Measurements from ENCODE around the gene FAM83B. TPM values are rescaled to one million over a fixed set of nuclear protein-coding genes. Genes with fewer than 3 reads are reported as not detected.
A peak's percentile ranks its signal among the peaks of the same experiment; 100 is the strongest.

FAM83B gene
- total RNA-seq, 1 experiment from 2014 or later, result 3.9 TPM

GRCh38 chr6:54876871-54877270, 30.3 kb downstream of the FAM83B start:
- Mint-ChIP-seq H3K27me3 (ENCODE audit: low read depth) (no peaks in the 10 kb centered on the region), H3K9me3 (peaks cover under 1% of the 10 kb centered on the region), H3K27ac (peak overlapping the region; percentile 65; the same call in 1 of the 2 replicates), H3K36me3 (peaks cover 1% of the 10 kb centered on the region), H3K4me1 (peaks cover 5% of the 10 kb centered on the region; the same call in 1 of the 2 replicates), H3K4me3 (no peak overlapping the region)
- DNase-seq (ENCODE audit: low spot score), result no peak
- TF ChIP-seq SP1 (CRISPR knock-in tag; conservative IDR thresholded peaks at IDR 0.05) (no peak), RELA (CRISPR knock-in tag; IDR thresholded peaks at IDR 0.05; ENCODE audit: borderline replicate concordance) (no peak), MXD4 (CRISPR knock-in tag; IDR thresholded peaks at IDR 0.05; ENCODE audit: borderline replicate concordance) (no peak), ZNF232 (CRISPR knock-in tag; IDR thresholded peaks at IDR 0.05) (no peak), FOXJ3 (CRISPR knock-in tag; IDR thresholded peaks at IDR 0.05; ENCODE audit: borderline replicate concordance) (no peak), AFF4 (CRISPR knock-in tag; IDR thresholded peaks at IDR 0.05; ENCODE audit: borderline replicate concordance) (no peak)
- TF ChIP-seq, protein P1, sequence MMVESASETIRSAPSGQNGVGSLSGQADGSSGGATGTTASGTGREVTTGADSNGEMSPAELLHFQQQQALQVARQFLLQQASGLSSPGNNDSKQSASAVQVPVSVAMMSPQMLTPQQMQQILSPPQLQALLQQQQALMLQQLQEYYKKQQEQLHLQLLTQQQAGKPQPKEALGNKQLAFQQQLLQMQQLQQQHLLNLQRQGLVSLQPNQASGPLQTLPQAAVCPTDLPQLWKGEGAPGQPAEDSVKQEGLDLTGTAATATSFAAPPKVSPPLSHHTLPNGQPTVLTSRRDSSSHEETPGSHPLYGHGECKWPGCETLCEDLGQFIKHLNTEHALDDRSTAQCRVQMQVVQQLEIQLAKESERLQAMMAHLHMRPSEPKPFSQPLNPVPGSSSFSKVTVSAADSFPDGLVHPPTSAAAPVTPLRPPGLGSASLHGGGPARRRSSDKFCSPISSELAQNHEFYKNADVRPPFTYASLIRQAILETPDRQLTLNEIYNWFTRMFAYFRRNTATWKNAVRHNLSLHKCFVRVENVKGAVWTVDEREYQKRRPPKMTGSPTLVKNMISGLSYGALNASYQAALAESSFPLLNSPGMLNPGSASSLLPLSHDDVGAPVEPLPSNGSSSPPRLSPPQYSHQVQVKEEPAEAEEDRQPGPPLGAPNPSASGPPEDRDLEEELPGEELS (CRISPR knock-in tag; IDR thresholded peaks at IDR 0.05), result no peak
- ChIA-PET POLR2A (no interaction called here), CTCF (no interaction called here)
- no peak for ATAC-seq

GRCh38 chr6:54877713-54878317, 31.2 kb downstream of the FAM83B start:
- ChIA-PET POLR2A (no interaction called here), CTCF (no interaction called here)
- H3K27me3 Mint-ChIP-seq (ENCODE audit: low read depth), result no peaks in the 10 kb centered on the region
- no peak overlapping the region for H3K27ac Mint-ChIP-seq
- no peak for ATAC-seq
- H3K9me3 Mint-ChIP-seq, result peaks cover 6% of the 10 kb centered on the region
- TF ChIP-seq NR1H2 (CRISPR knock-in tag; IDR thresholded peaks at IDR 0.05), result no peak
- TF ChIP-seq MYBL2 (CRISPR knock-in tag; IDR thresholded peaks at IDR 0.05), result no peak
- TF ChIP-seq HMGA2 (CRISPR knock-in tag; IDR thresholded peaks at IDR 0.05), result no peak
- TF ChIP-seq, protein P2, sequence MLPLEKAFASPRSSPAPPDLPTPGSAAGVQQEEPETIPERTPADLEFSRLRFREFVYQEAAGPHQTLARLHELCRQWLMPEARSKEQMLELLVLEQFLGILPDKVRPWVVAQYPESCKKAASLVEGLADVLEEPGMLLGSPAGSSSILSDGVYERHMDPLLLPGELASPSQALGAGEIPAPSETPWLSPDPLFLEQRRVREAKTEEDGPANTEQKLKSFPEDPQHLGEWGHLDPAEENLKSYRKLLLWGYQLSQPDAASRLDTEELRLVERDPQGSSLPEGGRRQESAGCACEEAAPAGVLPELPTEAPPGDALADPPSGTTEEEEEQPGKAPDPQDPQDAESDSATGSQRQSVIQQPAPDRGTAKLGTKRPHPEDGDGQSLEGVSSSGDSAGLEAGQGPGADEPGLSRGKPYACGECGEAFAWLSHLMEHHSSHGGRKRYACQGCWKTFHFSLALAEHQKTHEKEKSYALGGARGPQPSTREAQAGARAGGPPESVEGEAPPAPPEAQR (CRISPR knock-in tag; IDR thresholded peaks at IDR 0.05), result no peak
- TF ChIP-seq, protein P3, sequence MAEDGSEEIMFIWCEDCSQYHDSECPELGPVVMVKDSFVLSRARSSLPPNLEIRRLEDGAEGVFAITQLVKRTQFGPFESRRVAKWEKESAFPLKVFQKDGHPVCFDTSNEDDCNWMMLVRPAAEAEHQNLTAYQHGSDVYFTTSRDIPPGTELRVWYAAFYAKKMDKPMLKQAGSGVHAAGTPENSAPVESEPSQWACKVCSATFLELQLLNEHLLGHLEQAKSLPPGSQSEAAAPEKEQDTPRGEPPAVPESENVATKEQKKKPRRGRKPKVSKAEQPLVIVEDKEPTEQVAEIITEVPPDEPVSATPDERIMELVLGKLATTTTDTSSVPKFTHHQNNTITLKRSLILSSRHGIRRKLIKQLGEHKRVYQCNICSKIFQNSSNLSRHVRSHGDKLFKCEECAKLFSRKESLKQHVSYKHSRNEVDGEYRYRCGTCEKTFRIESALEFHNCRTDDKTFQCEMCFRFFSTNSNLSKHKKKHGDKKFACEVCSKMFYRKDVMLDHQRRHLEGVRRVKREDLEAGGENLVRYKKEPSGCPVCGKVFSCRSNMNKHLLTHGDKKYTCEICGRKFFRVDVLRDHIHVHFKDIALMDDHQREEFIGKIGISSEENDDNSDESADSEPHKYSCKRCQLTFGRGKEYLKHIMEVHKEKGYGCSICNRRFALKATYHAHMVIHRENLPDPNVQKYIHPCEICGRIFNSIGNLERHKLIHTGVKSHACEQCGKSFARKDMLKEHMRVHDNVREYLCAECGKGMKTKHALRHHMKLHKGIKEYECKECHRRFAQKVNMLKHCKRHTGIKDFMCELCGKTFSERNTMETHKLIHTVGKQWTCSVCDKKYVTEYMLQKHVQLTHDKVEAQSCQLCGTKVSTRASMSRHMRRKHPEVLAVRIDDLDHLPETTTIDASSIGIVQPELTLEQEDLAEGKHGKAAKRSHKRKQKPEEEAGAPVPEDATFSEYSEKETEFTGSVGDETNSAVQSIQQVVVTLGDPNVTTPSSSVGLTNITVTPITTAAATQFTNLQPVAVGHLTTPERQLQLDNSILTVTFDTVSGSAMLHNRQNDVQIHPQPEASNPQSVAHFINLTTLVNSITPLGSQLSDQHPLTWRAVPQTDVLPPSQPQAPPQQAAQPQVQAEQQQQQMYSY (CRISPR knock-in tag; IDR thresholded peaks at IDR 0.05), result no peak
- TF ChIP-seq, protein P4, sequence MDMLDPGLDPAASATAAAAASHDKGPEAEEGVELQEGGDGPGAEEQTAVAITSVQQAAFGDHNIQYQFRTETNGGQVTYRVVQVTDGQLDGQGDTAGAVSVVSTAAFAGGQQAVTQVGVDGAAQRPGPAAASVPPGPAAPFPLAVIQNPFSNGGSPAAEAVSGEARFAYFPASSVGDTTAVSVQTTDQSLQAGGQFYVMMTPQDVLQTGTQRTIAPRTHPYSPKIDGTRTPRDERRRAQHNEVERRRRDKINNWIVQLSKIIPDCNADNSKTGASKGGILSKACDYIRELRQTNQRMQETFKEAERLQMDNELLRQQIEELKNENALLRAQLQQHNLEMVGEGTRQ (CRISPR knock-in tag; IDR thresholded peaks at IDR 0.05), result no peak
- TF ChIP-seq GRHL2 (CRISPR knock-in tag; IDR thresholded peaks at IDR 0.05; ENCODE audit: insufficient replicate concordance, severe bottlenecking), result no peak
- TF ChIP-seq USF1 (CRISPR knock-in tag; IDR thresholded peaks at IDR 0.05), result no peak
- TF ChIP-seq, protein P5, sequence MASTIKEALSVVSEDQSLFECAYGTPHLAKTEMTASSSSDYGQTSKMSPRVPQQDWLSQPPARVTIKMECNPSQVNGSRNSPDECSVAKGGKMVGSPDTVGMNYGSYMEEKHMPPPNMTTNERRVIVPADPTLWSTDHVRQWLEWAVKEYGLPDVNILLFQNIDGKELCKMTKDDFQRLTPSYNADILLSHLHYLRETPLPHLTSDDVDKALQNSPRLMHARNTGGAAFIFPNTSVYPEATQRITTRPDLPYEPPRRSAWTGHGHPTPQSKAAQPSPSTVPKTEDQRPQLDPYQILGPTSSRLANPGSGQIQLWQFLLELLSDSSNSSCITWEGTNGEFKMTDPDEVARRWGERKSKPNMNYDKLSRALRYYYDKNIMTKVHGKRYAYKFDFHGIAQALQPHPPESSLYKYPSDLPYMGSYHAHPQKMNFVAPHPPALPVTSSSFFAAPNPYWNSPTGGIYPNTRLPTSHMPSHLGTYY (CRISPR knock-in tag; IDR thresholded peaks at IDR 0.05), result no peak
- peaks cover 5% of the 10 kb centered on the region; the same call in 1 of the 2 replicates for H3K4me1 Mint-ChIP-seq
- H3K36me3 Mint-ChIP-seq, result peaks cover 4% of the 10 kb centered on the region
- H3K4me3 Mint-ChIP-seq, result no peak overlapping the region
- no peak for DNase-seq (ENCODE audit: low spot score)
